A549 (cell line): ENCODE results near the gene GMCL2. TPM values are rescaled to one million over a fixed set of nuclear protein-coding genes. Genes with fewer than 3 reads are reported as not detected.

Experiments used
- ATAC-seq, 2 experiments: fragments of 200-7000 bp in 1 of 2; fragments of >200 bp in 1 of 2; cut with Nextera tagmentation in 1 of 2; cut with Tn5 transposase in 1 of 2; 3 replicates each; pipeline versions ENCODE4 v1.8.0 to v1.9.1; 2018 to 2020; ENCODE audit warnings: mild to moderate bottlenecking in 1 of 2, moderate library complexity in 1 of 2
- CTCF ChIA-PET: fragments of 300-600 bp; sonication (Branson Sonifier 250); formaldehyde crosslinking; extraction: SDS; loops from one replicate; lab custom pipeline; 2021; ENCODE audit warnings: antibody characterized with exemption, inconsistent platforms; lab: Yijun Ruan, JAX
- POLR2A ChIA-PET: fragments of 350-600 bp; formaldehyde crosslinking; extraction: SDS; loops from one replicate; lab custom pipeline; 2021; ENCODE audit warnings: antibody characterized with exemption, inconsistent platforms; lab: Yijun Ruan, JAX
- DNase-seq, 2 experiments: peaks; one replicate each; pipeline versions ENCODE4 v3.0.0 to v3.0.0-alpha.2; 2011 to 2016; ENCODE audit warnings: low read depth in 1 of 2, low spot score in 1 of 2
- FAIRE-seq: peaks from 2 replicates; lab custom pipeline; 2011; peaks lifted over from hg19 to GRCh38; lab: Jason Lieb, UNC
- H3K27ac ChIP-seq, 2 experiments: fragments of >200 bp; sonication (Bioruptor Twin); formaldehyde crosslinking; 3 replicates each; pipeline ENCODE4 v1.5.1; 2016 to 2017
- H3K4me1 ChIP-seq: fragments of >200 bp; sonication (Bioruptor Twin); formaldehyde crosslinking; 3 replicates; pipeline ENCODE4 v1.6.1; 2016
- H3K4me2 ChIP-seq: fragments of >200 bp; sonication (Bioruptor Twin); formaldehyde crosslinking; 3 replicates; pipeline ENCODE4 v1.6.1; 2016
- H3K4me3 ChIP-seq: fragments of >200 bp; sonication (Bioruptor Twin); formaldehyde crosslinking; 3 replicates; pipeline ENCODE4 v1.5.1; 2016
- H3K9me3 ChIP-seq: fragments of >200 bp; sonication (Bioruptor Twin); formaldehyde crosslinking; 3 replicates; pipeline ENCODE4 v1.6.1; 2016
- ATOH8 ChIP-seq: fragments of 250-450 bp; sonication (Bioruptor Pico); IDR thresholded peaks from 2 replicates; pipeline ENCODE4 v1.5.0; 2020; ENCODE audit warnings: low read depth, mild to moderate bottlenecking, moderate library complexity
- BCL3 ChIP-seq: fragments of >200 bp; sonication (Bioruptor Twin); formaldehyde crosslinking; IDR thresholded peaks from 3 replicates; pipeline ENCODE4 v1.6.1; 2016
- BHLHE40 ChIP-seq: IDR thresholded peaks from 2 replicates; pipeline ENCODE4 v1.6.1; 2012; ENCODE audit warnings: low read depth, low read length, inconsistent platforms
- CBX8 ChIP-seq: fragments of 200-600 bp; sonication (generic); IDR thresholded peaks from 2 replicates; pipeline ENCODE4 v1.6.1; 2016
- E2F6 ChIP-seq: IDR thresholded peaks from 2 replicates; pipeline ENCODE4 v1.6.1; 2012; ENCODE audit warnings: low read depth, borderline replicate concordance
- ELK1 ChIP-seq: fragments of 150-350 bp; IDR thresholded peaks from 2 replicates; pipeline ENCODE4 v1.6.1; 2014; ENCODE audit warnings: low read depth, mild to moderate bottlenecking, low read length
- FOSB ChIP-seq: fragments of 250-450 bp; sonication (Bioruptor Pico); IDR thresholded peaks from 2 replicates; pipeline ENCODE4 v1.5.0; 2020; ENCODE audit warnings: mild to moderate bottlenecking, moderate library complexity
- FOXS1 ChIP-seq: fragments of 250-450 bp; sonication (Bioruptor Pico); IDR thresholded peaks from 2 replicates; pipeline ENCODE4 v1.5.0; 2020; ENCODE audit warnings: mild to moderate bottlenecking, moderate library complexity
- GATA3 ChIP-seq: IDR thresholded peaks from 2 replicates; pipeline ENCODE4 v1.6.1; 2012; ENCODE audit warnings: borderline replicate concordance
- HES2 ChIP-seq: fragments of >200 bp; sonication (Bioruptor Twin); formaldehyde crosslinking; IDR thresholded peaks from 2 replicates; pipeline ENCODE4 v1.6.1; 2016
- HEYL ChIP-seq: fragments of 250-450 bp; sonication (Bioruptor Pico); IDR thresholded peaks from 2 replicates; pipeline ENCODE4 v1.8.0; 2021; ENCODE audit warnings: mild to moderate bottlenecking, moderate library complexity
- HMGXB4 ChIP-seq: fragments of 250-450 bp; sonication (Bioruptor Pico); IDR thresholded peaks from 2 replicates; pipeline ENCODE4 v1.5.0; 2021; ENCODE audit warnings: mild to moderate bottlenecking, moderate library complexity, borderline replicate concordance
- HOXB13 ChIP-seq: fragments of 250-450 bp; sonication (Bioruptor Pico); IDR thresholded peaks from 2 replicates; pipeline ENCODE4 v1.5.0; 2020; ENCODE audit warnings: low read depth, mild to moderate bottlenecking, moderate library complexity
- MAX ChIP-seq: IDR thresholded peaks from 2 replicates; pipeline ENCODE4 v1.6.1; 2012
- NPAS2 ChIP-seq: fragments of 250-450 bp; sonication (Bioruptor Pico); IDR thresholded peaks from 2 replicates; pipeline ENCODE4 v1.8.0; 2022; ENCODE audit warnings: mild to moderate bottlenecking, moderate library complexity, borderline replicate concordance
- POLR2A ChIP-seq: IDR thresholded peaks from 2 replicates; pipeline ENCODE4 v1.6.1; 2012; ENCODE audit warnings: mild to moderate bottlenecking, low read length
- RARB ChIP-seq: fragments of 250-450 bp; sonication (Bioruptor Pico); IDR thresholded peaks from 2 replicates; pipeline ENCODE4 v1.8.0; 2021; ENCODE audit warnings: mild to moderate bottlenecking, moderate library complexity
- RCOR1 ChIP-seq: fragments of 150-350 bp; IDR thresholded peaks from 2 replicates; pipeline ENCODE4 v1.6.1; 2014; ENCODE audit warnings: antibody characterized with exemption, low read length, low read depth
- REST ChIP-seq: fragments of 200-600 bp; sonication (generic); IDR thresholded peaks from 2 replicates; pipeline ENCODE4 v1.6.1; 2016; ENCODE audit warnings: antibody characterized with exemption, mild to moderate bottlenecking, moderate library complexity
- RNF2 ChIP-seq: fragments of 200-600 bp; sonication (generic); IDR thresholded peaks from 2 replicates; pipeline ENCODE4 v1.6.1; 2016; ENCODE audit warnings: low read depth, mild to moderate bottlenecking, antibody characterized with exemption, moderate library complexity, borderline replicate concordance
- TP53 ChIP-seq: fragments of 250-450 bp; sonication (Bioruptor Pico); IDR thresholded peaks from 2 replicates; pipeline ENCODE4 v1.5.0; 2021; ENCODE audit warnings: mild to moderate bottlenecking, moderate library complexity
- ZFP36 ChIP-seq: fragments of 450-650 bp; IDR thresholded peaks from 2 replicates; pipeline ENCODE4 v1.6.1; 2014; ENCODE audit warnings: borderline replicate concordance; ENCODE audit not compliant: partially characterized antibody
- WGBS: methylation state at CpG from one replicate; pipeline ENCODE4 v1.1.6; 2017; ENCODE audit errors: missing lambda C conversion rate; 5-methylcytosine and 5-hydroxymethylcytosine counted together
- polyA plus RNA-seq, 4 experiments: library from polyadenylated mRNA; depleted of rRNA in 3 of 4; stranded (reverse); fragments of >200 nt; fragmentation: RNase III in 1 of 4; extraction: RNeasy Plus Mini Kit Qiagen cat#74134 plus additional on column Dnase treatment in 1 of 4; gene quantifications; 2 replicates in 3 of 4; 3 replicates in 1 of 4; pipeline ENCODE4 v1.2.3, GENCODE V29; 2011 to 2017

The GMCL2 gene
- polyA plus RNA-seq, 2 of the 4 experiments (the other 2 are of a cell fraction): not detected

GRCh38 chr5:178228609-178229008, 41.4 kb upstream of the GMCL2 start:
- no peak overlapping the region for H3K4me3 ChIP-seq
- H3K9me3 ChIP-seq: no peaks in the 10 kb centered on the region
- ChIA-PET CTCF (no interaction called here), POLR2A (interaction anchor here (0.6 to 1.4 kb wide), 2 partner anchors 10 to 24 kb away, joined by 3 to 4 read pairs; partner anchors contain the start of gene HNRNPAB)
- WGBS: 97% methylated on average over 11 of the region's 11 CpGs
- no peak overlapping the region for H3K27ac ChIP-seq
- ATAC-seq (no peak), FAIRE-seq (no peak), DNase-seq (no peak)
- H3K4me2 ChIP-seq: no peak overlapping the region
- H3K4me1 ChIP-seq: peaks cover 18% of the 10 kb centered on the region
- no peak for TF ChIP-seq RNF2

- H3K4me3 ChIP-seq: no peak overlapping the region
- DNase-seq (no peak), FAIRE-seq (no peak), ATAC-seq (no peak)
- POLR2A ChIA-PET: no interaction called here
- TF ChIP-seq BCL3: no peak
- no peak for TF ChIP-seq HMGXB4 (CRISPR knock-in tag)
- no peak for TF ChIP-seq RCOR1
- no peak for TF ChIP-seq MAX
- no peak for TF ChIP-seq E2F6
- no peak for TF ChIP-seq ATOH8 (CRISPR knock-in tag)
- TF ChIP-seq RARB (CRISPR knock-in tag): no peak
- no peak for TF ChIP-seq FOSB (CRISPR knock-in tag)
- TF ChIP-seq GATA3: no peak
- TF ChIP-seq HEYL (CRISPR knock-in tag): no peak
- TF ChIP-seq POLR2A: no peak
- no peak for TF ChIP-seq HES2
- no peak for TF ChIP-seq CBX8
- TF ChIP-seq FOXS1: no peak
- no peak for TF ChIP-seq NPAS2 (CRISPR knock-in tag)
- no peak overlapping the region for H3K4me2 ChIP-seq
- peaks cover 16% of the 10 kb centered on the region for H3K4me1 ChIP-seq
- CTCF ChIA-PET: no interaction called here
- no peak overlapping the region for H3K27ac ChIP-seq
- 84% methylated on average over 3 of the region's 3 CpGs for WGBS
- no peaks in the 10 kb centered on the region for H3K9me3 ChIP-seq
Observed at GRCh38 chr5:178227929-178228328, 40.8 kb upstream of the GMCL2 start.

- no peak for ATAC-seq
- no peak overlapping the region for H3K4me2 ChIP-seq
- no peaks in the 10 kb centered on the region for H3K9me3 ChIP-seq
- H3K4me3 ChIP-seq: no peak overlapping the region
- TF ChIP-seq REST (no peak), ELK1 (no peak), ATOH8 (CRISPR knock-in tag) (no peak), BHLHE40 (no peak), NPAS2 (CRISPR knock-in tag) (no peak), HOXB13 (CRISPR knock-in tag) (no peak), ZFP36 (no peak), TP53 (CRISPR knock-in tag) (no peak)
- POLR2A ChIA-PET: no interaction called here
- CTCF ChIA-PET: interaction anchor here (0.6 kb wide), 1 partner anchor 1477 kb away, joined by 3 read pairs; no protein-coding TSS in a partner anchor
- no peak for DNase-seq
- no peak overlapping the region for H3K27ac ChIP-seq
- WGBS: 96% methylated on average over 4 of the region's 4 CpGs
- FAIRE-seq: no peak
- H3K4me1 ChIP-seq: peaks cover 14% of the 10 kb centered on the region
Observed at GRCh38 chr5:178227138-178227659, 40.0 kb upstream of the GMCL2 start.
